Retinal pigment epithelial cell (primary cell): ENCODE data around the gene OR1F1.

Experiments
- DNase-seq: peaks from one replicate; pipeline ENCODE4 v3.0.0-alpha.2; 2010; ENCODE audit warnings: low read depth
- H3K4me3 ChIP-seq: 2 replicates; pipeline ENCODE4 v1.5.1; 2011; ENCODE audit warnings: mild to moderate bottlenecking, low read length, control low read depth, moderate library complexity
- TF ChIP-seq, protein P1 (sequence below): conservative IDR thresholded peaks from 2 replicates; pipeline ENCODE4 v1.5.1; 2011; ENCODE audit warnings: low read depth, low read length, control low read depth, inconsistent platforms

Gene OR1F1

DNA sequence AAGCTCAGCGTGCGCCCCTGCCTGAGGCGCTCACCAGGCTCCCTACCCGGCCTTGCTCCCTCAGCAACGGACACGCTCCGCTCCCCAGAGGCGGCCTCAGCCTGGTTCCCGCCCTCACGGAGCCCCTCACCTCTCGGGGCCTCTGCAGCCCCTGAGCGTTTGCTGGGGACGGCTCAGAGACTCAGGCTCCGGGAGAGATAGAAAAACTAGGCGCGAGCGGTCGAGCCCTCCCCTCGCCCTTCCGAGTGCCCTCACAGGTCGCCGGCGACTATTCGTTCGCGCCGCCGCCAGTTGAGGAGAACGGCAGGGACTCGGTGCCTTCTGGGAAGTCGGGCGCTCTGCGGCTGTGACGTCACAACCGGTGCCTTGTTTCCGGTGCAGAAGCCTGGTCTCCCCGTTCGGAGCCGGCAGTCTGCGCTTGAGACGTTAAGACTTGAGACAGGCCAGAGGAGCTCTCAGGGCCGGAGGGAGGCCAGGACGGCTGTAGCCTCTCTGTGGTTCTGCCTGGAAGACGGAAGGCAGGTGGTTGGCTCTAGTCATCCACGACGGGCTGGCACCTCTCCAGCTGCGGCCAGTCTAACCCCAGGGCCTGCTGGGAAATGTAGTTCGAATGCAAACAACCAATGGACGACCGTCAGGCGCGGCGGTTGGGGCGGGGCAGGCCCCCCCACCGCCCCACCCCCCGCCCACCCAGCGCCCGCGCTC, 47.0 kb downstream of the OR1F1 start, which contains the start of gene ZNF200:
Gene ZNF200, minus strand, starts transcription at position 302 of the 705 bp plus-strand sequence. CDS start 1,403 bp downstream, outside the sequence.
- H3K4me3 ChIP-seq: peak within 1 kb of the TSS; percentile 94
- TF ChIP-seq, protein P1, sequence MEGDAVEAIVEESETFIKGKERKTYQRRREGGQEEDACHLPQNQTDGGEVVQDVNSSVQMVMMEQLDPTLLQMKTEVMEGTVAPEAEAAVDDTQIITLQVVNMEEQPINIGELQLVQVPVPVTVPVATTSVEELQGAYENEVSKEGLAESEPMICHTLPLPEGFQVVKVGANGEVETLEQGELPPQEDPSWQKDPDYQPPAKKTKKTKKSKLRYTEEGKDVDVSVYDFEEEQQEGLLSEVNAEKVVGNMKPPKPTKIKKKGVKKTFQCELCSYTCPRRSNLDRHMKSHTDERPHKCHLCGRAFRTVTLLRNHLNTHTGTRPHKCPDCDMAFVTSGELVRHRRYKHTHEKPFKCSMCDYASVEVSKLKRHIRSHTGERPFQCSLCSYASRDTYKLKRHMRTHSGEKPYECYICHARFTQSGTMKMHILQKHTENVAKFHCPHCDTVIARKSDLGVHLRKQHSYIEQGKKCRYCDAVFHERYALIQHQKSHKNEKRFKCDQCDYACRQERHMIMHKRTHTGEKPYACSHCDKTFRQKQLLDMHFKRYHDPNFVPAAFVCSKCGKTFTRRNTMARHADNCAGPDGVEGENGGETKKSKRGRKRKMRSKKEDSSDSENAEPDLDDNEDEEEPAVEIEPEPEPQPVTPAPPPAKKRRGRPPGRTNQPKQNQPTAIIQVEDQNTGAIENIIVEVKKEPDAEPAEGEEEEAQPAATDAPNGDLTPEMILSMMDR: no peak
- DNase-seq: peak; percentile 81

- TF ChIP-seq, protein P1: no peak
- no peak for DNase-seq
- no peak overlapping the region for H3K4me3 ChIP-seq
These were observed 48.1 kb downstream of the OR1F1 start for GRCh38 chr16:3235856-3236669.

DNA sequence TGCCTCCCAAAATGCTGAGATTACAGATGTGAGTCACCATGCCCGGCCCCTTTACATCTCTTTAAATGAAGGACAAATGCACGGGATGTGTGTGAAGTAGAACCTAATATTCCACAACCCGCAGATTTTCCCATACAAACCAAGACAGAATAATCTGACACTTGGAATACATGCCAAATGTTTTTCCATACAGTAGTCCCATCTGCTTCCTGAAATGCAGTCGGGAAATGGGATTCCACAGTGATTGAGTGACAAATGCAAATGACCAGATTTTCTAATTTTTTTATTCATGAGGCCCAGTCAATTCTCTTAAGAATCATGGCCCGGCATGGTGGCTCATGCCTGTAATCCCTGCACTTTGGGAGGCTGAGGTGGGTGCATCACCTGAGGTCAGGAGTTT, 53.8 kb downstream of the OR1F1 start:
- H3K4me3 ChIP-seq: no peak overlapping the region
- TF ChIP-seq, protein P1: no peak
- no peak for DNase-seq

GRCh38 chr16:3242709-3243108, 54.7 kb downstream of the OR1F1 start:
- H3K4me3 ChIP-seq: no peak overlapping the region
- DNase-seq: no peak
- TF ChIP-seq, protein P1: no peak

- DNase-seq: no peak
- TF ChIP-seq, protein P1: no peak
- H3K4me3 ChIP-seq: no peak overlapping the region
These were observed 55.9 kb downstream of the OR1F1 start for GRCh38 chr16:3243882-3244281.

DNA sequence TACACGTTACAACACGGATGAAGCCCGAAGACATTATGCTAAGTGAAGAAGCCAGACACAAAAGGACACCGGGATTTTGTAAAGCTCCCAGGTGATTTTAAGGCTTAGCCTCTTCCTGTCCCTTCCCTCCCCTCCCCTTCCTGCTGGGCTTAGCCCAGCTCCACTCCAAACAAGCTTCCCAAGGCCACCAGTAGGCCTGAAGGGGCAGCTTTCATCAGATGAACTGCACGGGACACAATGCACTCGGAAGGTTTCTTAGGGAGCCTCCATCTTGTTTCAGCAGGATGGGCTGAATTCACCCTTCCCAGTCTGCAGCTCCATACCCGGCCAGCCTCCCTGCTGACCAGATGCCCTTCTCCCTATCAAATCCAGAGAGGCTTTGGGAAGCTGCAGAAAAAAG, 58.0 kb downstream of the OR1F1 start:
- no peak for DNase-seq
- no peak overlapping the region for H3K4me3 ChIP-seq
- TF ChIP-seq, protein P1: no peak

DNA sequence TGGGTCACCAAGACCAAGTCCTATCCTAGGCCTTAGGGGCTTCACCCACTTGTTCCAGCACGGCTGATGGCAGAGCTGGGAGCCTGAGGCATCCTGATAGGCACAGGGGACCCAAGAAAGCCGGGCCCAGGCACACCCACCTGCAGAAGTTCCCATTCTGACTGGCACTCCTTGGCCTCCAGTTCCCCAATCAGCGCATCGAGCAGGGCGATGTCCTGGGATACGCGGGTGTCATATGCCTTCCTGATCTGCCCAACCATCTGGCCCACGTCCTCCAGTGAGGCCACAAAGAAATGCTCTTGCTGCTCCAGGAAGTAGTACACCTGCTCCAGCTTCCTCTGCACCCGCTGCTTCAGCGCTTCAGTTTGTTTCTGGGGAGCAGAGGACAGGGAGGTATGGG, 58.9 kb downstream of the OR1F1 start:
- H3K4me3 ChIP-seq: no peak overlapping the region
- no peak for DNase-seq
- TF ChIP-seq, protein P1: no peak
